Activated gamma-delta T cell treated with Interleukin-2 at 50 U/mL for 16 hours (primary cell): ENCODE measurements around the gene CHST11.
A peak's percentile ranks its signal among the peaks of the same experiment; 100 is the strongest.
"Not testable (repeated sequence)": the region's sequence is repeated elsewhere in the genome, so short reads cannot be mapped to it uniquely, and the experiment has no call there.

Experiments
- DNase-seq: peaks from one replicate; pipeline ENCODE4 v3.0.0-alpha.2; 2020

CHST11 gene

DNA sequence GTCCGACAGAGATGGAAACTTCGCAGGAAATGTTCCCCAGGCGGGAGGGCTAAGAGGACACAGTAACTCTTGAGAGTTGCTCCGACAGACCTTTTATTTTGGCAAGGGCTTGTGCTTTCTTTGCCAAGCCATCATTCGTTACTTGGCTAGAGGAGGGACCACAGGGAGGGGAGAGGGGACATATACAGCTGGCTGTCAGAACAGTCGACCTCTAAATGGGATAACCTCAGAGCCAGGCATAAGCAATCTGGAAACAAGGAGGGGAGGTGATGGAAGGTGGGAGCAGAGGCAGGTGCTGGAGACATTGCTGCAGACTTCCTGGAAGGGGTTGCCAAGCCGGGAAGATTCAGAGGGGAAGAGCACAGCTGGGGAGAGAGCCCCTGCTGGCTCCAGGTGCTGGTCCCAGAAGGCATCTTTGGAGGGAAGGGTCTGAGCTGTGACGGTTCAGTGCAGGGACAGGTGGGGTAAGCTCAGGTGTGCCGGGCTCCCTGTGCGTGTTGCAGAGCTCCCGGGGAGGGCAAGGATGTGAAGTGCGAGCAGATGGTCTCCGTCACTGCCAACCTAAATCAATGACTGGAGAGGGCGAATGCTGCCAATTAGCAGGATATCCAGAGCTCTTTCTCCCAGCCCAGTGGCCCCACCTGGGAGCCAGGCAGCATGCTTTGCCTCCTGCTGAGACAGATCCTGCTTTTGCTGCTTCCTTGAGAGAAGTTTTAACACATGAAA, 50.1 kb downstream of the CHST11 start:
- no peak for DNase-seq

- DNase-seq: no peak
Measured at GRCh38 chr12:104507672-104508071, 50.9 kb downstream of the CHST11 start.

GRCh38 chr12:104508752-104509446, 52.2 kb downstream of the CHST11 start:
- no peak for DNase-seq

- DNase-seq: no peak
Measured at GRCh38 chr12:104510145-104510872, 53.6 kb downstream of the CHST11 start.

DNA sequence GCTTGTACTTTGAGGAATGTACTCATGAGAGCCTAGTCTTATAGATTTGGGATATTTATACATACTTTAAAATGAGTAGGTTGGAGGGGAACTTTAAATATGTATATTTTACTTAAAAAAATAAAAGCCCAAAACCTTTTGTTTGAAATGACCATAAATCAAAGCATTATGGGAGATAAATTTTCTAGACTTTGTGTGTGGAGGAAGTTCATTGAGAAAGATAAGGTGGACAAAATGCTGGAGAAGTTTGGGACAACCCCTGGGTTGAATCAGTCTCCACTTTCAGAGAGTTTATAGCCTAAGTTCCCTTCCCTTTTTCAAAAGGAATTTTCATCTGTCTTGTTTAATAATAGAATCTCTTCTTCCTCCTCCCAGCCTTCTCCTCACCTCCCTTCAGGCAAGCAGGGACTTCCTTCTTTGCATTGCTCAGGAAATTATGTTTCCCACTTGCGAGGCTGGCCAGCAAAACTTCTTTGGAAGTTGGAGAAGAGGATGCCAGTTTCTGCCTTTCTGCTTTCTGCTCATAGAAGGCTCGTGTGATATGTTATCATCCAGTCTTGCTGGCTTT, 54.2 kb downstream of the CHST11 start:
- DNase-seq: no peak

GRCh38 chr12:104513681-104514080, 56.9 kb downstream of the CHST11 start:
- no peak for DNase-seq

DNA sequence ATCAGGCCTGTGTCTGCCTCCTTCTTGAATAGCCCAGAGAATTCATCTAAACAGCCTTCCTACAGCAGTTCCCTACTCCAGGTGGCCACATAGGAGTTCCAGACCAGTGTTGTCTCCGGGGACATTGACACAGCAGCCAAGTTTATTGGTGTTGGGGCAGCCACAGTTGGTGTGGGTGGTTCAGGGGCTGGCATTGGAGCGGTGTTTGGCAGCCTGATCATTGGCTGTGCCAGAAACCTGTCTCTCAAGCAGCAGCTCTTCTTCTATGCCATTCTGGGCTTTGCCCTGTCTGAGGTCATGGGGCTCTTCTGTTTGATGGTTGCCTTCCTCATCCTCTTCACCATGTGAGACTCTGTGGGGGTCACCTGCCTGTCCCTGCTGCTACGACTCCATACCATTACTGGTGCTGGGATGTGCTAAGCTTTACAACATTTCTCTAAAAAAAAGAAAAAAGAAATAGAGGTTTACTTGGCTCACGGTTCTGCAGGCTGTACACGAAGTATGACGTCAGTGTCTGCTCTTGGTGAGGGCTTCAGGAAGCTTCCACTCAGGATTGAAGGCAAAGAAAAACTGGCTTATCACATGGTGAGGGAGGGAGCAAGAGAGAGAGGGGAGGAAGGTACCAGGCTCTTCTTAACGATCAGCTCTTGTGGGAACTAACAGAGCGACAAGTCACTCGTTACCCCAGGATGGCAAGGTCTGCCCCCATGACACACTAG, 57.5 kb downstream of the CHST11 start:
- DNase-seq: no peak

DNA sequence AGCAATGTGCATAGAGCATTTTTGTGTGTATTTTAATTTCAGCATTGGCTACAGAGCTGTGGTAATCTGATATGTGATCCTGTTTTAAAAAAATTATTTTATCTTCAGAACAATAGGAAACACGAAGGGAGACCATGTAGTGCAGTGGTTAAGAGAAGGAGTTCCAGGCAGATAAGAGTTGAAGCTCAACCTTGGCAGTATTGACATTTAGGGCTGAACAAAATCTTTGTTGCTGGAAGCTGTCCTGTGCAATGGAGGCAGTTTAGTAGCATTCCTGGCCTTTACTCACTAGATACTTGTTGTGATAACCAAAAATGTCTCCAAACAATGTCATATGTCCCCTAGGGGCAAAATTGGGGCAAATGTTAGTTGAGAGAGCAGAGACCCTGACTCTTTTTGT, 59.2 kb downstream of the CHST11 start:
- no peak for DNase-seq

GRCh38 chr12:104516821-104517220, 60.1 kb downstream of the CHST11 start:
- no peak for DNase-seq

- no peak for DNase-seq
Measured at GRCh38 chr12:104517880-104518279, 61.1 kb downstream of the CHST11 start.

- DNase-seq: peak; percentile 58
Measured at GRCh38 chr12:104519190-104520019, 62.7 kb downstream of the CHST11 start.

DNA sequence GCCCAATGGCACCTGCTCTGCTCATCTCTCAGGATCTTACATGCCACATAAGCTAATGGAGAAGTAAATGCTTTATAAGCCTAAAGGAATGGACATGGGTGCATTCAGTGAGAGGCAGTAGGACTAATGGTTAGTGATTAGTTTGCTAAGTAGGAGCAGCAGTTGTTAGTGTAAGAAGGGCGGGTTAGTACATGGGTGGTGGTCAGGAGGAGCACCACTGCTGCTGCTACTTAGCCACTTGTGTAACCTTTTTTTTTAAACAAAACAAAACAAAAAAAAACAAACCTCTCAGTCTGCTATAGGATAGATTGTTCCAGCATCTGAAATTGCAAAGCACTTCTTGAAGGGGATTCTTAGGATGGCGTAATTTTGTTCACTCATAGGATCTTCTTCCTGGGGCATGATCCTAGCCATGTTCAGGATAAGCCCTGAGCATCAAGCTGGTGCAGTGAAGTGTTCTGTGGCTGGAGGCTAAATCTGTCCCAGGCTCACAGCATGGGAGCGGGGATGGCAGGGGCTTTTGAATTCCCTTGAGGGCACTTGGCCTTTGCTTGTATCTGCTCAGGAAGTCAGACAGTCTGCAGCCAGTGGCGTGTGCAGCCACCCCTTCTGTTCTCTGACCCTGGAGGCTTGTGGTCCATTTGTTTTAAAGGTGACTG, 63.6 kb downstream of the CHST11 start:
- DNase-seq: no peak

DNA sequence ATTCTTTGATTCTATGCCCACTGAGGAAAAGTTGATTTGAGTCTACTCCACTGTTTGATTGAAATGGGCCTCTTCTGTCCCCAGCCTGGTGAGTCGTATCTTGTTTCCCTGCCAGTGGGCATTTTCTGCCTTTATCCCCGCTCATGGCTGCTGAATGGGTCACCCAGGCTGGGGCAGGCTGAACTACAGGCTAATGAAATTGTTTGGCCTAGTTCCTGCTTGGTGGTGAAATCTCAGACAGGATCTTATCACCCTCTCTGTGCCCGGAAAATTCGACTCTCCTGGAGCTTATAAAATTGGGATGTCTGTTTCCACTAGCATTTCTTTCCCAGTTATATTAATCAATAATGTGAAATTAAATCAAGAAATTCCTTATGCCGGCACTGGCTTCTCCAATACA, 65.0 kb downstream of the CHST11 start:
- no peak for DNase-seq

GRCh38 chr12:104522985-104523722, 66.4 kb downstream of the CHST11 start:
- no peak for DNase-seq

DNA sequence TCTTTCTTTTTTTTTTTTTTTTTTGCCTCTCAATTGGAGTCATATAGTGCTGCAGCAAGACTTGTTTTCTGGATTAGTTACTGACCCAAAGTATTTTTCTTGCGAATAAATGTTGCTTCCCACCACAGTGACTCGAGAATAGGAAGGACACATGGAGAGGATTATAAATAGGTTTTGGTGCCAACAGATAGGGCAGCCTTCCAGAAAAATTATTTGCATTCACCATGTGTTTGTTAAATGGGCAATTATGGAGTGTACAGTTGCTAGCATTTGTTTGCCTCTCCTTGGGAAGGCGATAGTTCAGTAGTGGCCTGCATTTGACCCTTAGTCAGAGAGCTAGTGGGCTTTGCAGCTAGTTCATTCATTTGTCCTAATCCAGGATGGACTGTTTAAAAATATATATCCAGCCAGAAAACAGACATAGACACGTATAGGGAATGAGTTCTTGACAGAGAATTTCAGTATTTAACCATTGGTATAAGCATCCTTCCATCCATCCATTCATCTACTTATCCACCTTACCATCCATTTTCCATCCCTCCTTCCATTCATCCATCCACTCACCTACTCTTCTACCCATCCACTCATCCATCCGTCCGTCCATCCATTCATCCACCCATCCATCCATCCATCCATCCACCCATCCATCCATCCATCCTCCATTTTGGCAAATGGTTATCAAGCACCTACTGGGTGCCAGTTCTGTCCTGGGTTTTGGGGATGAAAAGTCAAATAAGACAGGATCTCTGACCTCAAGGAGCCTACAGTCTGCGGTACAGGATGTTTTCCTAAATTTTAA, 67.5 kb downstream of the CHST11 start:
- DNase-seq: no peak

- DNase-seq: no peak
Measured at GRCh38 chr12:104526320-104526719, 69.6 kb downstream of the CHST11 start.

GRCh38 chr12:104526751-104527150, 70.0 kb downstream of the CHST11 start:
- DNase-seq: no peak

DNA sequence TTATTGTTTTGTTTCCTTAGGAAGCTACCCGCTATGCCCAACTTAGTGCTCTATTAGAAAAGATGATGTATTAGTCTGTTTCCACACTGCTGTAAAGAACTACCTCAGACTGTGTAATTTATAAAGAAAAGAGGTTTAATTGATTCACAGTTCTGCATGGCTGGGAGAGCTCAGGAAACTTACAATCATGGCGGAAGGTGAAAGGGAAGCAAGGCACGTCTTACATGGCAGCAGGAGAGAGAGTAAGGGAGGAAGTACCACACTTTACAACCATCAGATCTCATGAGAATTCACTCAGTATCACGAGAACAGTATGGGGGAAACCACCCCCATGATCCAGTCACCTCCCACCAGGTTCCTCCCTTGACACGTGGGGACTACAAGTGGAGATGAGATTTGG, 70.9 kb downstream of the CHST11 start:
- DNase-seq: not testable (repeated sequence)

- no peak for DNase-seq
Measured at GRCh38 chr12:104529130-104529874, 72.6 kb downstream of the CHST11 start.
